ENCODE results near the gene MRPL10.

Gene MRPL10

DNA sequence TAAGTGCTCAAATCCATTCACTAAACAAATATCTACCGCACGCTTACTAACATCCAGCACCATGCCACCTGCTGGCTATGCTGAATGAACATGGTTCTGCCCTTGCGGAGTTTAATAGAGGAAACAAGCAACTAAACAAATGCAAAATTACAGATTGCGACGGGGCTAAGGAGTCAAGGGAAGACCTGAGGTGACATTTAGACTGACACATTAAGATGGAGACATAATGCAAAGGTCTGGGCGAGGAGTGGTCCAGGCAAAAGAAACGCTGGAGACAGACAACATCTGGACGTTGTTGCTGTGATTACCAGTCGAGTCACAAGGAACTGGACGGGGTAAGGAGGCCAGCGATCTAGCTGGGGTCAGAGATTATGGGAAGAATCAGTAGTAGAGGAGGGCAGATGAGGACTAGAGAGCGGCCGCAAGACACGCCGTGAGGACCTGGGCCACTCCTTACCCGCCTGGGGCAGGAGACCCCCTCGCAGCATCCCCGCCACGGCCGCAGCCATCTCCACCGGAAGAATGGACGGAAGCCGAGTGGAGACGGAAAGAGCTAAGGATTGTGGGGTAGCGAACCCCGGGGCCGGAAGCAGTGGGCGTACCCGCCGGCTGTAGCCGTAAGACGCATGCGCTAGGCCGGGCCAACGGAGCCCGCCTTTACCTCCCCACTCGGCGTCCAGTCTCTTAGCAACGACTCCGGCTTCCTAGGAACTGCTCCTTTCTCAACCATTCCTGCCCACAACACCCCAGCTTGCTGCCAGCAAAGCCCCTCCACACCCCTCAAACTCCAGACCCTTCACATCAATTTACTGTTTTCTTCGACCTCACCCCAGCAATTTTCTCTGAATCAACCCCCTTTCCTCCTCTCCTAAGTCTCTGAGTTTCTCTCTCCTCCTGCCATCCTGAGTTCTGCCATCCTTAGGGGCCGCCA, at the start of gene MRPL10, which contains the start of gene LRRC46:
Gene MRPL10 (minus strand): TSS at position 539 of the 931 bp plus-strand sequence. CDS start 30 bp downstream, at position 509.
Gene LRRC46 (plus strand): TSS at position 668 of the 931 bp plus-strand sequence. CDS start 320 bp downstream, outside the sequence.
- peak; percentile 89 for ATAC-seq
- TF ChIP-seq OSR1 (CRISPR knock-in tag; IDR thresholded peaks at IDR 0.05) (no peak), CSDC2 (CRISPR knock-in tag; IDR thresholded peaks at IDR 0.05) (0 out of 2 replicates have a peak, but pooled peaks have one; percentile 12), ESRRG (CRISPR knock-in tag; IDR thresholded peaks at IDR 0.05) (0 out of 2 replicates have a peak, but pooled peaks have one; percentile 32), ISL1 (CRISPR knock-in tag; IDR thresholded peaks at IDR 0.05) (no peak), TSHZ2 (CRISPR knock-in tag; IDR thresholded peaks at IDR 0.05) (0 out of 2 replicates have a peak, but pooled peaks have one; percentile 26), TOX (CRISPR knock-in tag; IDR thresholded peaks at IDR 0.05; ENCODE audit: borderline replicate concordance) (no peak), TCF4 (CRISPR knock-in tag; IDR thresholded peaks at IDR 0.05; ENCODE audit: borderline replicate concordance) (peak; percentile 50; the same call in 1 of the 2 replicates), GLIS3 (CRISPR knock-in tag; IDR thresholded peaks at IDR 0.05) (no peak)
- TF ChIP-seq, protein P1, sequence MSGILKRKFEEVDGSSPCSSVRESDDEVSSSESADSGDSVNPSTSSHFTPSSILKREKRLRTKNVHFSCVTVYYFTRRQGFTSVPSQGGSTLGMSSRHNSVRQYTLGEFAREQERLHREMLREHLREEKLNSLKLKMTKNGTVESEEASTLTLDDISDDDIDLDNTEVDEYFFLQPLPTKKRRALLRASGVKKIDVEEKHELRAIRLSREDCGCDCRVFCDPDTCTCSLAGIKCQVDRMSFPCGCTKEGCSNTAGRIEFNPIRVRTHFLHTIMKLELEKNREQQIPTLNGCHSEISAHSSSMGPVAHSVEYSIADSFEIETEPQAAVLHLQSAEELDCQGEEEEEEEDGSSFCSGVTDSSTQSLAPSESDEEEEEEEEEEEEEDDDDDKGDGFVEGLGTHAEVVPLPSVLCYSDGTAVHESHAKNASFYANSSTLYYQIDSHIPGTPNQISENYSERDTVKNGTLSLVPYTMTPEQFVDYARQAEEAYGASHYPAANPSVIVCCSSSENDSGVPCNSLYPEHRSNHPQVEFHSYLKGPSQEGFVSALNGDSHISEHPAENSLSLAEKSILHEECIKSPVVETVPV (CRISPR knock-in tag; IDR thresholded peaks at IDR 0.05): 0 out of 2 replicates have a peak, but pooled peaks have one; percentile 42

- no peak for ATAC-seq
- no peak for TF ChIP-seq RARB (CRISPR knock-in tag; IDR thresholded peaks at IDR 0.05)
- TF ChIP-seq ARNTL (CRISPR knock-in tag; IDR thresholded peaks at IDR 0.05; ENCODE audit: borderline replicate concordance, low read depth): no peak
- TF ChIP-seq ZNF8 (CRISPR knock-in tag; IDR thresholded peaks at IDR 0.05): no peak
- no peak for TF ChIP-seq POU6F1 (CRISPR knock-in tag; IDR thresholded peaks at IDR 0.05; ENCODE audit: borderline replicate concordance, low read depth)
- no peak for TF ChIP-seq ZFP30 (CRISPR knock-in tag; IDR thresholded peaks at IDR 0.05)
Observed at GRCh38 chr17:47879776-47880454, 48.6 kb upstream of the MRPL10 start.

DNA sequence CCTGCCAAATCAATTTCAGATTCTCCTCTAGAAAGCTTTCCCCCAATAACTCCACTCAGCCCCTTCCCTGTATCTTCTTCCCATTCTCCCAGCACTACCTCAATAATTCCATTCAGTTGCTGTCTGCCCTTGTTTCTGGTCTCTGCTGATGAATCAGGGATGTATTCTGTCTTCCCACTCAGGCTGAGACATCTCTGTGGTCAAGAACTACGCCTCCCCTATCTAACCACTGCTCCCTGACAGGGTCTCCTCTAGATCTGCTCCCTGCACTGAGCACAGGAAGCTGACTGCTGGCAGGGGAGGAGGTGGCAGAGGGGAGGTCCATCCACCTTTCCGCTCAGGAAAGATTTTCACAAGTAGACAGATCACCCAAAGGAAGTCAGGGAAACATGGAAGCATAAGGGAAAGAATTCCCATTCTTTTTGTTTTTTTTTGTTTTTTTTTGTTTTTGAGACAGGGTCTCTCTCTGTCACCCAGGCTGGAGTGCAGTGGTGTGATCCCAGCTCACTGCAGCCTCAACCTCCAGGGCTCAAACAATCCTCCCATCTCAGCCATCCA, 47.8 kb upstream of the MRPL10 start:
- TF ChIP-seq ISL1 (CRISPR knock-in tag; IDR thresholded peaks at IDR 0.05): no peak
- no peak for TF ChIP-seq RARB (CRISPR knock-in tag; IDR thresholded peaks at IDR 0.05)
- no peak for TF ChIP-seq ZNF565 (CRISPR knock-in tag; conservative IDR thresholded peaks at IDR 0.05; ENCODE audit: low read depth)
- no peak for TF ChIP-seq GLIS3 (CRISPR knock-in tag; IDR thresholded peaks at IDR 0.05)
- TF ChIP-seq ZC3H10 (CRISPR knock-in tag; IDR thresholded peaks at IDR 0.05): no peak
- TF ChIP-seq ZFP3 (CRISPR knock-in tag; IDR thresholded peaks at IDR 0.05): no peak
- no peak; the same call in 2 of the 3 replicates for ATAC-seq

DNA sequence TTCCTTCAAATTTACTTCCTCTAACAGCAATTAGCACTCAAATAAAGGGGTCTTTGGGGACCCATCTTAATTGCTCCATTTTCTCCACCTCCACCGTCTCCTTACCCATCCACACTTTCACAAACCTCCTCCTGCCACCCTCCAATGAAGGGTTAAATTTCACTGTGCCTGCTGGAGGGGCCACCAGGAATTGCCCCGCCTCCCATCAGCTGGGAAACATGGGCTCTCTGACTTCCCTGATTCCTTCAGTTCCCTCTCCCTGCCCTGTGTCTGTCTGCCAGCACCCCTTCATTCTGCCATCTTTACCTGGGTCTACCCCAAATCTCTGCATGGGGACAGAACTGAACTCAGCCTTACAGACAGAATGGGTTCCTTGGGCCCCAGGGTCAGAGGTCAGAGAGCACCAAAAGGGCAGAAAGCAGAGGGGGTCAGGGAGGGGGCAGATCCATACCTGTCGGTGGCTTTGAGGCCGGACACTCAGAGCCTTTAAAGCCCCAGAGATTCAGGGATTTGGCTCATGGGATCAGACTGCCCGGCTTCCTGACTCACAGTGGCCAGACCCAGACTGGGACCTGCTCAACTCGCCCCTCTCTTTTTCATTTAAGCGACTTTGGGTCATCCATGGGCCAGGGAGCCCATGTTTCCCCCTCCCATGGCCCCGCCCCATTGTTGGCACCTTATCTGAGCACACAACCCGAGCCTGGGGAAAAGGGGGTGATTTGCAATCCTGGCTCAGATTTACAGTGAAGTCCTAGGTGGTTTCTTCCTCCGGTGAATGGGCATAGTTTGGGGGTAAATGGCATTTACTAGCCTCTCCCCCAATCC, 47.1 kb upstream of the MRPL10 start:
- ATAC-seq: peak; percentile 15; the same call in 2 of the 3 replicates
- no peak for TF ChIP-seq PPARA (CRISPR knock-in tag; IDR thresholded peaks at IDR 0.05; ENCODE audit: borderline replicate concordance)
- TF ChIP-seq TOX (CRISPR knock-in tag; IDR thresholded peaks at IDR 0.05; ENCODE audit: borderline replicate concordance): no peak
- no peak for TF ChIP-seq ZFP30 (CRISPR knock-in tag; IDR thresholded peaks at IDR 0.05)
- TF ChIP-seq SNAI2 (CRISPR knock-in tag; IDR thresholded peaks at IDR 0.05): no peak
- TF ChIP-seq POU6F1 (CRISPR knock-in tag; IDR thresholded peaks at IDR 0.05; ENCODE audit: borderline replicate concordance, low read depth): no peak
- TF ChIP-seq ZNF8 (CRISPR knock-in tag; IDR thresholded peaks at IDR 0.05): no peak
- TF ChIP-seq, protein P1 (CRISPR knock-in tag; IDR thresholded peaks at IDR 0.05): no peak
- TF ChIP-seq, protein P2, sequence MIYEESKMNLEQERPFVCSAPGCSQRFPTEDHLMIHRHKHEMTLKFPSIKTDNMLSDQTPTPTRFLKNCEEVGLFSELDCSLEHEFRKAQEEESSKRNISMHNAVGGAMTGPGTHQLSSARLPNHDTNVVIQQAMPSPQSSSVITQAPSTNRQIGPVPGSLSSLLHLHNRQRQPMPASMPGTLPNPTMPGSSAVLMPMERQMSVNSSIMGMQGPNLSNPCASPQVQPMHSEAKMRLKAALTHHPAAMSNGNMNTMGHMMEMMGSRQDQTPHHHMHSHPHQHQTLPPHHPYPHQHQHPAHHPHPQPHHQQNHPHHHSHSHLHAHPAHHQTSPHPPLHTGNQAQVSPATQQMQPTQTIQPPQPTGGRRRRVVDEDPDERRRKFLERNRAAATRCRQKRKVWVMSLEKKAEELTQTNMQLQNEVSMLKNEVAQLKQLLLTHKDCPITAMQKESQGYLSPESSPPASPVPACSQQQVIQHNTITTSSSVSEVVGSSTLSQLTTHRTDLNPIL (CRISPR knock-in tag; IDR thresholded peaks at IDR 0.05; ENCODE audit: low read depth): no peak
- TF ChIP-seq ZNF70 (CRISPR knock-in tag; IDR thresholded peaks at IDR 0.05): no peak
- no peak for TF ChIP-seq TCF4 (CRISPR knock-in tag; IDR thresholded peaks at IDR 0.05; ENCODE audit: borderline replicate concordance)
